MCF 10A (cell line): ENCODE data around the gene CXCL17. TPM values are rescaled to one million over a fixed set of nuclear protein-coding genes. Genes with fewer than 3 reads are reported as not detected.

Experiments used
- BruUV-seq: library from RNA; stranded (reverse); fragments of 400-500 nt; replicated peaks from 2 replicates; lab custom pipeline; 2021; lab: Mats Ljungman, UMichigan
- CTCF ChIA-PET: fragments of 300-600 bp; sonication (Branson Sonifier 250); formaldehyde crosslinking; extraction: SDS; loops from one replicate; lab custom pipeline; 2021; ENCODE audit warnings: antibody characterized with exemption, inconsistent platforms; lab: Yijun Ruan, JAX
- POLR2A ChIA-PET: fragments of 300-600, 350-650 bp; sonication (Branson Sonifier 250); formaldehyde crosslinking; extraction: SDS; loops from one replicate; lab custom pipeline; 2020; ENCODE audit warnings: antibody characterized with exemption, inconsistent platforms; lab: Yijun Ruan, JAX
- DNase-seq: peaks from one replicate; pipeline ENCODE4 v3.0.0-alpha.2; 2018; ENCODE audit not compliant: unreplicated experiment
- H3K27ac Mint-ChIP-seq: one replicate; pipeline ENCODE4 v1.8.0; 2022; ENCODE audit warnings: mild to moderate bottlenecking, low read depth, mixed read lengths; ENCODE audit not compliant: unreplicated experiment
- H3K27me3 Mint-ChIP-seq: one replicate; pipeline ENCODE4 v1.8.0; 2022; ENCODE audit warnings: mixed read lengths; ENCODE audit not compliant: insufficient read depth, unreplicated experiment
- H3K36me3 Mint-ChIP-seq: one replicate; pipeline ENCODE4 v1.8.0; 2022; ENCODE audit warnings: mild to moderate bottlenecking, moderate library complexity, mixed read lengths; ENCODE audit not compliant: insufficient read depth, unreplicated experiment
- H3K4me1 Mint-ChIP-seq: one replicate; pipeline ENCODE4 v1.8.0; 2022; ENCODE audit warnings: mixed read lengths; ENCODE audit not compliant: insufficient read depth, unreplicated experiment
- H3K4me3 Mint-ChIP-seq: one replicate; pipeline ENCODE4 v1.8.0; 2022; ENCODE audit warnings: mild to moderate bottlenecking, moderate library complexity, mixed read lengths; ENCODE audit not compliant: unreplicated experiment
- H3K9me3 Mint-ChIP-seq: one replicate; pipeline ENCODE4 v1.8.0; 2022; ENCODE audit warnings: mixed read lengths; ENCODE audit not compliant: unreplicated experiment
- intact Hi-C: fragments of 100-400 bp; cut with micrococcal nuclease; formaldehyde crosslinking; loops from 2 replicates; pipeline ENCODE4 v1.14.1; 2022
- total RNA-seq: library from RNA; stranded (reverse); gene quantifications from 2 replicates; pipeline ENCODE4 v1.2.3, GENCODE V29; 2022
- TF ChIP-seq, protein P1 (sequence below): fragments of 200-600 bp; IDR thresholded peaks from one replicate; pipeline ENCODE4 v1.8.0; 2022; ENCODE audit warnings: antibody characterized with exemption, mild to moderate bottlenecking; ENCODE audit not compliant: unreplicated experiment

The CXCL17 gene
- total RNA-seq, 1 experiment from 2014 or later = not detected

DNA sequence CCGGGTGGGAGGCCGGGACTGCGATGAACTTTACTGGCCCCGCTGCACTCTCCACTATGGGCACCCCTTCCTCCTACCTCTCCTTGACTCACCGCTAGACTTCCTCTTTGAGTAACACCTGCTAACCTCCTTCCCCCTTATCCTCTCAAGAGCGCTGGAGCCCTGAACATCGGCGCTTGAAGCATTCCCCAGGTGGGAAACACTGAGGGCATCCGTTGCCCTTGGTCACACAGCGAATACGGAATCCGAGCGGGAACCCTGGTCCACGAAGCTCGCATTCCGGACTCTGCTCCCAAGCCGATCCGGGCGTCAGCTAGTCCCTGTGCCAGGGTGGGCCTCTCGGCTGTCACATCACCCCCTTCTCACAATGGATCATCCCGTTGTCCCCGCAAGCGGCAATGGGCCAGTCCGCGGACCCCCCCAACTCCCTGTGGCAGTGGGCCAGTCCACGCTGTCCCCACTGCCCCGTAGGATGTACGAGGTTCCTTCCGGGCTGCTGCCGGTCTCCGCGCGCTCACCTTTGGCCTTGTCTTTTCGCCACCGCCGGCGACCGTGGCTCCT, 19.8 kb downstream of the CXCL17 start:
- CTCF ChIA-PET = interaction anchor here (0.9 to 1.4 kb wide), 3 partner anchors 16 to 290 kb away, joined by 3 to 8 read pairs (median 6); no protein-coding TSS in a partner anchor
- BruUV-seq = no TSS peak
- intact Hi-C loops = loop anchor here (1.0 kb wide), 1 partner anchor 10 kb away; no protein-coding TSS in a partner anchor

DNA sequence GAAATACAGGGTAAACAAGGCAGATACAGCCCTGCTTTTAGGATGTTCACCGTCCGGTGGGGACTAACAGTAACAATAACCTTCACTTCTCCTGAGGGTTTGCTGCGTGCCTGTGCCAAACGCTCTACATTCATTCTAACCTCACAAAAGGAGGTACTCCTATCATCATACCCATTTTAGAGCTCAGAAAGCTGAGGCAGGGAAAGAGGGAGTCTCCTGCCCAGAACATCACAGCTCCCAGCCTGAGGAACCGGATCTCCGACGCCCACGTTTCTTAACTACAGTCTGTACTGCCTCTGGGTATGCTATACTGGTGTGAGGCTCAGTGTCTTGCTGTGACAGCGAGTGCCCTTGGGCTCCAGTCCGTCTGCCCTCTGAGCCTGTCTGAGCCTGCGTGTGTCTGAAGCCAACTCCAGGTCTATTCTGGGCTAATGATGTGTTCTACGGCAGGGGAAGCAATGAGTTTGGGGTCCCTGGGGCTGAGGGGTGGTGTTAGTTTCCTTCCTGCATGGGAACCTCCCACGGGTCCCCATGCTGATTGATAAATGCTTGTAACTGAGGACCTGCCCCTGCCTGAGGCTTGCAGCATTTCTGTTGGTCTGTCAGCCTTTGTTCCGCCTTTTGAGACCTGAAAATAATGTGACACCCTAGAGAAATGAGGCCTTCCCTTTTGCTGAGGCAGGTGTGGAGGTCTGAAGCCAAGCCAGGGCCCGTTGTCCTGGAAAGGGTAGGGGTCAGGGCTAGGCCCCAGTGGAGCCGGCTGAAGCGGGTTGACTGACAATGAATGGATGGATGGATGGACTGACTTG, 20.4 kb downstream of the CXCL17 start:
- H3K36me3 Mint-ChIP-seq = peaks cover 17% of the 10 kb centered on the region
- TF ChIP-seq, protein P1, sequence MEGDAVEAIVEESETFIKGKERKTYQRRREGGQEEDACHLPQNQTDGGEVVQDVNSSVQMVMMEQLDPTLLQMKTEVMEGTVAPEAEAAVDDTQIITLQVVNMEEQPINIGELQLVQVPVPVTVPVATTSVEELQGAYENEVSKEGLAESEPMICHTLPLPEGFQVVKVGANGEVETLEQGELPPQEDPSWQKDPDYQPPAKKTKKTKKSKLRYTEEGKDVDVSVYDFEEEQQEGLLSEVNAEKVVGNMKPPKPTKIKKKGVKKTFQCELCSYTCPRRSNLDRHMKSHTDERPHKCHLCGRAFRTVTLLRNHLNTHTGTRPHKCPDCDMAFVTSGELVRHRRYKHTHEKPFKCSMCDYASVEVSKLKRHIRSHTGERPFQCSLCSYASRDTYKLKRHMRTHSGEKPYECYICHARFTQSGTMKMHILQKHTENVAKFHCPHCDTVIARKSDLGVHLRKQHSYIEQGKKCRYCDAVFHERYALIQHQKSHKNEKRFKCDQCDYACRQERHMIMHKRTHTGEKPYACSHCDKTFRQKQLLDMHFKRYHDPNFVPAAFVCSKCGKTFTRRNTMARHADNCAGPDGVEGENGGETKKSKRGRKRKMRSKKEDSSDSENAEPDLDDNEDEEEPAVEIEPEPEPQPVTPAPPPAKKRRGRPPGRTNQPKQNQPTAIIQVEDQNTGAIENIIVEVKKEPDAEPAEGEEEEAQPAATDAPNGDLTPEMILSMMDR = no peak
- no peak for DNase-seq
- ChIA-PET POLR2A (interaction anchor here (2.9 kb wide), 1 partner anchor 25 kb away, joined by 11 read pairs; no protein-coding TSS in a partner anchor), CTCF (no interaction called here)
- peaks cover 34% of the 10 kb centered on the region for H3K4me1 Mint-ChIP-seq
- H3K9me3 Mint-ChIP-seq = no peaks in the 10 kb centered on the region
- no peaks in the 10 kb centered on the region for H3K27me3 Mint-ChIP-seq
- intact Hi-C loops = no loop called here
- TSS peak; percentile 26 for BruUV-seq
- peak overlapping the region; percentile 96 for H3K4me3 Mint-ChIP-seq
- H3K27ac Mint-ChIP-seq = peak overlapping the region; percentile 88

More for the DNA sequence above, 19.8 kb downstream of the CXCL17 start:
- H3K27me3 Mint-ChIP-seq = no peaks in the 10 kb centered on the region
- POLR2A ChIA-PET = interaction anchor here (0.7 to 1.6 kb wide), 5 partner anchors 12 to 321 kb away, joined by 3 to 9 read pairs (median 3); no protein-coding TSS in a partner anchor
- peaks cover 17% of the 10 kb centered on the region for H3K36me3 Mint-ChIP-seq
- H3K27ac Mint-ChIP-seq = peak overlapping the region; percentile 88
- no peaks in the 10 kb centered on the region for H3K9me3 Mint-ChIP-seq
- peak; percentile 51 for DNase-seq
- H3K4me1 Mint-ChIP-seq = peaks cover 34% of the 10 kb centered on the region
- H3K4me3 Mint-ChIP-seq = peak overlapping the region; percentile 96
- TF ChIP-seq, protein P1 = no peak

DNA sequence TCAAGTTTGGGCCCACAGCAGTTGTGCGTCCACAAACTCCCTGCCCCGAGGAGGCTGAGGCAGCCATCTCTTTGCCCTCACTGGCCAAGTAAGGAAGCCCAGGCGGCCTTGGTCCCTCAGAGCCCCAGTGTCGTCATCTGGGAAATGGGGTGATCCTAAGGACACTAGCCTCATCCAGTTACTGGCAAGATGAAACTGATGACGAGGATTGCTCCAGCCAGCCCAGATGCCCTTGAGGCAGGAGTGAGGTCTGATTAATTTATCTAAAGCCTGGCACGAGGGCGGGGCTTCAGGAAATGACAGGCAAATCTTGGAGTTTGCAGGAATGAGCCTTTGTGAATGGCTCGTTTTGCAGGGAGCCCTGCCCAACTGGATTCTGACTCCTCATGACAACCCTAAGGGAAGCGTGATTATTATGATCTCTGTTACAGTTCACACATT, 21.1 kb downstream of the CXCL17 start:
- Mint-ChIP-seq H3K9me3 (no peaks in the 10 kb centered on the region), H3K4me1 (peaks cover 34% of the 10 kb centered on the region), H3K36me3 (peaks cover 17% of the 10 kb centered on the region), H3K27me3 (no peaks in the 10 kb centered on the region), H3K4me3 (peak overlapping the region; percentile 96), H3K27ac (peak overlapping the region; percentile 88)
- DNase-seq = peak; percentile 80
- POLR2A ChIA-PET = interaction anchor here (1.0 to 2.9 kb wide), 2 partner anchors 21 to 25 kb away, joined by 3 to 11 read pairs; partner anchors contain the start of gene CXCL17
- intact Hi-C loops = no loop called here
- TF ChIP-seq, protein P1 = no peak
- BruUV-seq = no TSS peak
- CTCF ChIA-PET = interaction anchor here (1.9 to 2.2 kb wide), 2 partner anchors 12 to 19 kb away, joined by 12 to 13 read pairs; no protein-coding TSS in a partner anchor

DNA sequence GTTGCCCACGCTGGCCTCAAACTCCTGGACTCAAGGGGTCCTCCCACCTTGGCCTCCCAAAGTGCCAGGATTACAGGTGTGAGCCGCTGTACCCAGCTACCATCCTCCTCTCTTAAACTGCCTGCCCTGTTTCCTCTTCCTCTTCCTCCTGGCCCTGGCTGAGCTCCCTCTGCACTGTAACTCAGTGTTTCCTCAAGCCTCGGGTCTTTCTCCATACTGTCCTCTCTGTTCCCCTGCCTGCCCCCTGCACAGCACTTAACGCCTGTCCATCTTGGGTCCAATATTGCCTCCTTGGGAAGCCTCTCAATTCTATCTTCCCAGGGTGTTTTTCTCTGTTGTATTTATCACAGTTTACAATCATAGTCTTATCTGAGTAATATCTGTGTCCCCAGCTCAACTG, 21.6 kb downstream of the CXCL17 start:
- DNase-seq = no peak
- TF ChIP-seq, protein P1 = no peak
- POLR2A ChIA-PET = interaction anchor here (1.0 to 2.9 kb wide), 2 partner anchors 21 to 24 kb away, joined by 3 to 11 read pairs; partner anchors contain the start of gene CXCL17
- CTCF ChIA-PET = interaction anchor here (0.7 to 2.2 kb wide), 4 partner anchors 13 to 445 kb away, joined by 3 to 13 read pairs (median 9); no protein-coding TSS in a partner anchor
- no TSS peak for BruUV-seq
- peak overlapping the region; percentile 88 for H3K27ac Mint-ChIP-seq
- H3K4me3 Mint-ChIP-seq = no peak overlapping the region
- intact Hi-C loops = no loop called here
- peaks cover 34% of the 10 kb centered on the region for H3K4me1 Mint-ChIP-seq
- peaks cover 17% of the 10 kb centered on the region for H3K36me3 Mint-ChIP-seq
- H3K9me3 Mint-ChIP-seq = no peaks in the 10 kb centered on the region
- no peaks in the 10 kb centered on the region for H3K27me3 Mint-ChIP-seq
